DND-41 (cell line): ENCODE results near the gene ATP13A4.

Experiments
- EZH2 ChIP-seq: IDR thresholded peaks from 3 replicates; pipeline ENCODE4 v1.6.1; 2012; ENCODE audit warnings: borderline replicate concordance, low read depth, mild to moderate bottlenecking, moderate library complexity, low read length, inconsistent platforms; ENCODE audit not compliant: severe bottlenecking
- TF ChIP-seq, protein P1 (sequence below): IDR thresholded peaks from 2 replicates; pipeline ENCODE4 v1.5.1; 2012; ENCODE audit warnings: borderline replicate concordance, low read length, moderate library complexity, mild to moderate bottlenecking; ENCODE audit not compliant: poor library complexity, severe bottlenecking; ENCODE audit errors: extremely low read depth

DNA sequence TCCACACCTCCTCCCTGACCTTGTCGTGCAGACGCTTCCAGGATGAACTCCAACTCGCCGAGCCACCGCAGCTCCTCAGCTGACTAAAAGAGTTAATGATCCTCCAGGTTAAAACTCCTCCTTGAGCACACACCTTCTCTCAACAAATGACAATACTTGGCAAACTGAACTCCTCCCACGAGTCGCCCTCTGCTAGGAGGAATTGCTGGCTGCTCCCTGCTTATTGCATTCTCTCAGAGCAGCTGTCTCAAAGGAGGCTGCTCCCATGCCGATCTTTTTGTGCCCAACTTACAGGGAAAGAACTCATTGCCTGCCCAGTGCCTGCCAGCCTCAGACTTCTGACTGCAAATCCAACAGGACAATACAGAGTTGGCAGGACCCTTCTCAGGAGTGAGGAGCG is at the start of gene ATP13A4:
- TF ChIP-seq, protein P1, sequence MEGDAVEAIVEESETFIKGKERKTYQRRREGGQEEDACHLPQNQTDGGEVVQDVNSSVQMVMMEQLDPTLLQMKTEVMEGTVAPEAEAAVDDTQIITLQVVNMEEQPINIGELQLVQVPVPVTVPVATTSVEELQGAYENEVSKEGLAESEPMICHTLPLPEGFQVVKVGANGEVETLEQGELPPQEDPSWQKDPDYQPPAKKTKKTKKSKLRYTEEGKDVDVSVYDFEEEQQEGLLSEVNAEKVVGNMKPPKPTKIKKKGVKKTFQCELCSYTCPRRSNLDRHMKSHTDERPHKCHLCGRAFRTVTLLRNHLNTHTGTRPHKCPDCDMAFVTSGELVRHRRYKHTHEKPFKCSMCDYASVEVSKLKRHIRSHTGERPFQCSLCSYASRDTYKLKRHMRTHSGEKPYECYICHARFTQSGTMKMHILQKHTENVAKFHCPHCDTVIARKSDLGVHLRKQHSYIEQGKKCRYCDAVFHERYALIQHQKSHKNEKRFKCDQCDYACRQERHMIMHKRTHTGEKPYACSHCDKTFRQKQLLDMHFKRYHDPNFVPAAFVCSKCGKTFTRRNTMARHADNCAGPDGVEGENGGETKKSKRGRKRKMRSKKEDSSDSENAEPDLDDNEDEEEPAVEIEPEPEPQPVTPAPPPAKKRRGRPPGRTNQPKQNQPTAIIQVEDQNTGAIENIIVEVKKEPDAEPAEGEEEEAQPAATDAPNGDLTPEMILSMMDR = no peak
- TF ChIP-seq EZH2 = no peak
